ENCODE measurements around the gene UBL7.

Gene UBL7

GRCh38 chr15:74400313-74400860 is 60.6 kb downstream of the UBL7 start:
- Histone ChIP-seq H3K27me3 (peaks cover 17% of the 10 kb centered on the region), H3K36me3 (no peaks in the 10 kb centered on the region), H3K4me1 (ENCODE audit: control insufficient read depth in 1 of 2, insufficient read depth in 1 of 2, low read depth in 1 of 2, low read length in 1 of 2) (peaks cover 23 to 36% of the 10 kb centered on the region in 2 experiments), H3K4me3 (ENCODE audit: low read depth in 1 of 2, low read length in 1 of 2) (no peak overlapping the region), H3K27ac (no peak overlapping the region), H3K9me3 (no peaks in the 10 kb centered on the region)
- TF ChIP-seq, protein P1, sequence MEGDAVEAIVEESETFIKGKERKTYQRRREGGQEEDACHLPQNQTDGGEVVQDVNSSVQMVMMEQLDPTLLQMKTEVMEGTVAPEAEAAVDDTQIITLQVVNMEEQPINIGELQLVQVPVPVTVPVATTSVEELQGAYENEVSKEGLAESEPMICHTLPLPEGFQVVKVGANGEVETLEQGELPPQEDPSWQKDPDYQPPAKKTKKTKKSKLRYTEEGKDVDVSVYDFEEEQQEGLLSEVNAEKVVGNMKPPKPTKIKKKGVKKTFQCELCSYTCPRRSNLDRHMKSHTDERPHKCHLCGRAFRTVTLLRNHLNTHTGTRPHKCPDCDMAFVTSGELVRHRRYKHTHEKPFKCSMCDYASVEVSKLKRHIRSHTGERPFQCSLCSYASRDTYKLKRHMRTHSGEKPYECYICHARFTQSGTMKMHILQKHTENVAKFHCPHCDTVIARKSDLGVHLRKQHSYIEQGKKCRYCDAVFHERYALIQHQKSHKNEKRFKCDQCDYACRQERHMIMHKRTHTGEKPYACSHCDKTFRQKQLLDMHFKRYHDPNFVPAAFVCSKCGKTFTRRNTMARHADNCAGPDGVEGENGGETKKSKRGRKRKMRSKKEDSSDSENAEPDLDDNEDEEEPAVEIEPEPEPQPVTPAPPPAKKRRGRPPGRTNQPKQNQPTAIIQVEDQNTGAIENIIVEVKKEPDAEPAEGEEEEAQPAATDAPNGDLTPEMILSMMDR (IDR thresholded peaks at IDR 0.05) = no peak

DNA sequence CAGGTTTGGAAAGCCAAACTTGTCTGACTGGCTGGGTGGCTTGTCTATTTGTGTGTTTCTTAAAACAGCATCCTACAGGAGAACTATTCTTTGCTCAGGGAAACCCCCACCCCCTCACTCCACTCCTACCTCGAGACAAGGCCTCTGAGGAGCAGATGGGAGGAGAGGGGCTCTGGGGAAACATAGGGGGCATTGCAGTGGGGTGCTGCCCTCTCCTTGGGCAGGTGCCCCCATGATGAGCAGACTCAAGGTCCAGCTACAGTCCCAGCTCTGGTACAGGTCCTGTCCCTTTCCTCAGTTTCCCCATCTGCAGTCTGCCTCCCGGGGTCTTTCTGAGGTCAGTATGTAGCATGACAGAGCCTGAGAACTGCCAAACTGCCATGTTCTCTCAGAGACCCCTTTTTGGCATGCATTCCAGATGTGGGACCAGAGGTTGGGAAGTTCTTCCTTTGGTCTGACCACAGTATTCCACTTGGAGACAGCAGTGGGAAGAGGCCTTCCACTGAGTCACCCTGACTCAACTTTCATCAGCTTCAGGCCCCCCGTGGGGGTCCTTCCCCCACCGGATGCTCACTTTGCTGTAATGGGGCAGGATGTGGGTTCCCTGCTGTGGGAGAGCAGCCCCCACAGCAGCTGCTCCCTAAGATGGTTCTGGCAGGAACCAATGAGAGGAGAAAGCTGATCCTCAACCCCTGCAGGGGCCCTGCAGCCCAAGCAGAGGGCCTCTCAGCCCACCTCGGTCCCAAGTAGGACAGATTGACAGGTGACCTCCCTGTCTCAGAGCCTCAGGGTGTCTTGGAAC is 61.2 kb downstream of the UBL7 start:
- Histone ChIP-seq H3K27me3 (peaks cover 17% of the 10 kb centered on the region), H3K27ac (no peak overlapping the region), H3K4me3 (ENCODE audit: low read depth in 1 of 2, low read length in 1 of 2) (no peak overlapping the region)

DNA sequence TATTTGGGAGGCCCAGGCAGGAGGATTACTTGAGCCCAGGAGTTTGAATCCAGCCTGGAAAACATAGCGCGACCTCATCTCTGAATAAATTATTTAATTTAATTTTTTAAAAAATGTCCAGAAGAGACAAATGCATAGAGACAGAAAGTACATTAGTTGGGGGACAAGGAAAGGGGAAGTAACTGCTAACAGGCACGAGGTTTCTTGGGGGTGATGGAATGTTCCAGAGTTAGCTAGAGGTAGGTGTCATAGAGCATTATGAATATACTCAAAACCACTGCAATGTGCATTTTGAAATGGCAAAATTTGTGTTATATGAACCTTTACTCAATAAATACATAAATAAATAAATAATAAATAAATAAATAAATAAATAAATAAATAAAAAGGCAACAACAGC is 61.9 kb downstream of the UBL7 start:
- Histone ChIP-seq H3K27ac (no peak overlapping the region), H3K9me3 (no peaks in the 10 kb centered on the region), H3K4me1 (ENCODE audit: control insufficient read depth in 1 of 2, insufficient read depth in 1 of 2, low read depth in 1 of 2, low read length in 1 of 2) (peaks cover 19 to 30% of the 10 kb centered on the region in 2 experiments), H3K4me3 (ENCODE audit: low read depth in 1 of 2, low read length in 1 of 2) (no peak overlapping the region), H3K36me3 (no peaks in the 10 kb centered on the region), H3K27me3 (peaks cover 17% of the 10 kb centered on the region)
- TF ChIP-seq, protein P1 (IDR thresholded peaks at IDR 0.05) = no peak

More for the DNA sequence above, 61.2 kb downstream of the UBL7 start:
- Histone ChIP-seq H3K9me3 (no peaks in the 10 kb centered on the region), H3K4me1 (ENCODE audit: control insufficient read depth in 1 of 2, insufficient read depth in 1 of 2, low read depth in 1 of 2, low read length in 1 of 2) (peaks cover 23 to 36% of the 10 kb centered on the region in 2 experiments), H3K36me3 (no peaks in the 10 kb centered on the region)
- TF ChIP-seq, protein P1 (IDR thresholded peaks at IDR 0.05) = no peak

GRCh38 chr15:74398183-74398582 is 62.8 kb downstream of the UBL7 start:
- Histone ChIP-seq H3K27ac (no peak overlapping the region), H3K27me3 (peaks cover 19% of the 10 kb centered on the region), H3K4me1 (ENCODE audit: control insufficient read depth in 1 of 2, insufficient read depth in 1 of 2, low read depth in 1 of 2, low read length in 1 of 2) (peaks cover 10 to 21% of the 10 kb centered on the region in 2 experiments), H3K36me3 (no peaks in the 10 kb centered on the region), H3K9me3 (no peaks in the 10 kb centered on the region), H3K4me3 (ENCODE audit: low read depth in 1 of 2, low read length in 1 of 2) (no peak overlapping the region)
- TF ChIP-seq, protein P1 (IDR thresholded peaks at IDR 0.05) = no peak

DNA sequence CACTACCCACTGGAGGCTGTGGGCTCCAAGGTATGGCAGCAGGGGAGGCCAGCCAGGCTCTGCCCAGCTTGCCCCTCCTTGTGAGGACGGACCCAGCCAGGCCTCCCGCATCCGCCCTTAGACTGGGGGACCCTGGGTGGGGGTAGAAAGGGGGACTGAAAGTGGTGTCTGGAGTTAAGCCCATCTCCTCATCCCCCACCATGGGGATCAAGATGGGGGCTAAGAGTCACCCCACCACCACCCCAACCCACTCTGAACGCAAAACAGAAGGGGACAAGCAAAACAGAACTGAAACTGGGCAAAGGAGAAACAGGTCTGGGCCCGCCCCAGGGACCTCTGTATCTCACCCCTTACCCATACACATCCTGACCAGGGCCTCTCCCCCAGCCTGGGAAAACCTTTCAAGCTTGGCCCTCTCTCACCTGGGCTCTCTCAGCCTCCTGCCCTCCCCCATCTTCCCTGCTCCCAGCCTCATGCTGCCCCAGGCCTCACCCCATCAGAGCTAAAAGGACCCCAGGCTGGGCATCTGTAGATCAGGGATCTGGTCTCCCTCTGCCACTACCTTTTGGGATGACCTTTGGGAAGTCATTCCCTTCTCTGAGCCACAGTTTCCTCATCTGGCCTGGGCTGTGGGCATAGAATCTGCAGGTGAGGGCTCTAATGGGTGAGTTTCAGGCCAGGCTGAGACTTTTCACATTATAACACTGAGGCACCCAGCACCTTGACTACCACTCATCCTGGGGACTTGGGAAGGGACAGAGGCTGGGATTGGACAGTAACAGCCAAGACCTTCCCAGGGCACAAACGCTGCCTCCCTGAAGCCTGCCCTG is 63.5 kb downstream of the UBL7 start:
- Histone ChIP-seq H3K4me3 (ENCODE audit: low read depth in 1 of 2, low read length in 1 of 2) (no peak overlapping the region), H3K9me3 (no peaks in the 10 kb centered on the region), H3K27ac (no peak overlapping the region), H3K27me3 (peaks cover 27% of the 10 kb centered on the region), H3K4me1 (ENCODE audit: control insufficient read depth in 1 of 2, insufficient read depth in 1 of 2, low read depth in 1 of 2, low read length in 1 of 2) (peaks cover 3 to 14% of the 10 kb centered on the region in 2 experiments), H3K36me3 (no peaks in the 10 kb centered on the region)
- TF ChIP-seq, protein P1 (IDR thresholded peaks at IDR 0.05) = no peak
